SU-DHL-6 (cell line): ENCODE results near the gene DPP6.

Source experiments
- H2AFZ ChIP-seq: fragments of 200-600 bp; sonication (generic); 2 replicates; pipeline ENCODE4 v1.6.1; 2014; ENCODE audit warnings: low read depth, mild to moderate bottlenecking, moderate library complexity, mixed read lengths, antibody characterized with exemption, low read length; ENCODE audit not compliant: severe bottlenecking
- H3F3A ChIP-seq: fragments of 200-600 bp; shearing (Covaris generic); 2 replicates; pipeline ENCODE4 v1.6.0; 2016; ENCODE audit warnings: antibody characterized with exemption, mild to moderate bottlenecking; ENCODE audit not compliant: insufficient read depth
- H3K27ac ChIP-seq: fragments of 200-600 bp; sonication (generic); 2 replicates; pipeline ENCODE4 v1.5.1; 2016; ENCODE audit warnings: low read depth, mild to moderate bottlenecking, low read length, moderate library complexity, mixed read lengths
- H3K27me3 ChIP-seq: fragments of 200-600 bp; sonication (generic), shearing (Covaris generic); 2 replicates; pipeline ENCODE4 v1.6.0; 2014; ENCODE audit warnings: mild to moderate bottlenecking, low read length
- H3K36me3 ChIP-seq: fragments of 200-600 bp; sonication (generic); 2 replicates; pipeline ENCODE4 v1.6.1; 2014; ENCODE audit warnings: mild to moderate bottlenecking, low read length, mixed read lengths
- H3K4me2 ChIP-seq: fragments of 300-600, 200-600 bp; shearing (Covaris generic), sonication (generic); 2 replicates; pipeline ENCODE4 v1.6.0; 2014; ENCODE audit warnings: low read length, low read depth, mild to moderate bottlenecking; ENCODE audit not compliant: poor library complexity, severe bottlenecking
- H3K4me3 ChIP-seq: fragments of 200-600 bp; sonication (generic); 2 replicates; pipeline ENCODE4 v1.5.1; 2014; ENCODE audit warnings: antibody characterized with exemption, low read length, mild to moderate bottlenecking, mixed read lengths; ENCODE audit not compliant: insufficient read depth, poor library complexity, severe bottlenecking
- H3K79me2 ChIP-seq: fragments of 200-600 bp; sonication (generic); 2 replicates; pipeline ENCODE4 v1.6.1; 2014; ENCODE audit warnings: mild to moderate bottlenecking, low read length, moderate library complexity; ENCODE audit not compliant: insufficient read depth
- H3K9ac ChIP-seq: fragments of 200-600 bp; sonication (generic); 2 replicates; pipeline ENCODE4 v1.7.0; 2014; ENCODE audit warnings: mild to moderate bottlenecking, low read length
- H3K9me2 ChIP-seq: fragments of 200-600 bp; sonication (generic); replicated peaks from 2 replicates; pipeline ENCODE4 v1.6.1; 2014; ENCODE audit warnings: low read length; ENCODE audit not compliant: insufficient read depth
- H3K9me3 ChIP-seq: fragments of 200-600 bp; sonication (generic); 2 replicates; pipeline ENCODE4 v1.6.1; 2014; ENCODE audit warnings: low read length, mixed read lengths; ENCODE audit not compliant: insufficient read depth
- H4K20me1 ChIP-seq: fragments of 200-600 bp; sonication (generic); 2 replicates; pipeline ENCODE4 v1.6.1; 2014; ENCODE audit warnings: low read depth, mild to moderate bottlenecking, antibody characterized with exemption, low read length, moderate library complexity, mixed read lengths
- CTCF ChIP-seq: fragments of 200-600 bp; sonication (generic); IDR thresholded peaks from one replicate; pipeline ENCODE4 v1.5.1; 2017; ENCODE audit warnings: antibody characterized with exemption, mild to moderate bottlenecking, low read length, moderate library complexity; ENCODE audit not compliant: insufficient read depth, poor library complexity, severe bottlenecking
- EZH2phosphoT487 ChIP-seq: fragments of 200-600 bp; sonication (generic), shearing (Covaris generic); conservative IDR thresholded peaks from 2 replicates; pipeline ENCODE4 v1.6.1; 2018; ENCODE audit warnings: mild to moderate bottlenecking, antibody characterized with exemption, low read length, moderate library complexity, mixed read lengths

DPP6 gene

GRCh38 chr7:154880513-154880912 lies 828.3 kb downstream of the DPP6 start:
- Histone ChIP-seq H3K27me3 (no peaks in the 10 kb centered on the region), H2AFZ (no peak overlapping the region), H3K9ac (no peak overlapping the region), H4K20me1 (no peaks in the 10 kb centered on the region), H3K9me3 (peaks cover 15% of the 10 kb centered on the region; the same call in 1 of the 2 replicates), H3K36me3 (no peaks in the 10 kb centered on the region), H3K4me3 (no peak overlapping the region), H3K4me2 (no peak overlapping the region), H3K79me2 (no peaks in the 10 kb centered on the region), H3K27ac (no peak overlapping the region), H3K9me2 (no peaks in the 10 kb centered on the region), H3F3A (no peaks in the 10 kb centered on the region)
- TF ChIP-seq CTCF (no peak), EZH2phosphoT487 (no peak)

GRCh38 chr7:154881026-154881425 lies 828.8 kb downstream of the DPP6 start:
- H3K9ac ChIP-seq = no peak overlapping the region
- TF ChIP-seq CTCF (no peak), EZH2phosphoT487 (no peak)
- no peak overlapping the region for H2AFZ ChIP-seq
- H3K79me2 ChIP-seq = no peaks in the 10 kb centered on the region
- H3K4me2 ChIP-seq = no peak overlapping the region
- H3K9me2 ChIP-seq = no peaks in the 10 kb centered on the region
- no peaks in the 10 kb centered on the region for H3K27me3 ChIP-seq
- H3K36me3 ChIP-seq = no peaks in the 10 kb centered on the region
- H3K9me3 ChIP-seq = peaks cover 15% of the 10 kb centered on the region; the same call in 1 of the 2 replicates
- H4K20me1 ChIP-seq = no peaks in the 10 kb centered on the region
- no peak overlapping the region for H3K27ac ChIP-seq
- no peaks in the 10 kb centered on the region for H3F3A ChIP-seq
- H3K4me3 ChIP-seq = no peak overlapping the region

- Histone ChIP-seq H3K27me3 (no peaks in the 10 kb centered on the region), H3F3A (no peaks in the 10 kb centered on the region), H3K9me2 (no peaks in the 10 kb centered on the region), H3K36me3 (no peaks in the 10 kb centered on the region), H3K9me3 (peaks cover 15% of the 10 kb centered on the region; the same call in 1 of the 2 replicates), H3K79me2 (no peaks in the 10 kb centered on the region), H3K27ac (no peak overlapping the region), H2AFZ (no peak overlapping the region), H3K4me3 (no peak overlapping the region), H4K20me1 (no peaks in the 10 kb centered on the region), H3K4me2 (no peak overlapping the region), H3K9ac (no peak overlapping the region)
- TF ChIP-seq CTCF (no peak), EZH2phosphoT487 (no peak)
Observed at GRCh38 chr7:154881526-154881925, 829.3 kb downstream of the DPP6 start.
